Mesothelial cell of epicardium (in vitro differentiated cells): ENCODE measurements around the gene EHBP1L1. TPM values are rescaled to one million over a fixed set of nuclear protein-coding genes. Genes with fewer than 3 reads are reported as not detected.

Experiments used
- DNase-seq, 2 experiments: peaks; one replicate each; pipeline ENCODE4 v3.0.0; 2021; ENCODE audit warnings: low spot score in 2 of 2; ENCODE audit not compliant: unreplicated experiment in 2 of 2
- H3K27ac Mint-ChIP-seq: 2 replicates; pipeline ENCODE4 v1.8.0; 2021; ENCODE audit warnings: mixed read lengths
- H3K27me3 Mint-ChIP-seq: 2 replicates; pipeline ENCODE4 v1.8.0; 2021; ENCODE audit warnings: low read depth, mixed read lengths
- H3K36me3 Mint-ChIP-seq: 2 replicates; pipeline ENCODE4 v1.8.0; 2021; ENCODE audit warnings: mixed read lengths
- H3K4me1 Mint-ChIP-seq: 2 replicates; pipeline ENCODE4 v1.8.0; 2021; ENCODE audit warnings: mixed read lengths
- H3K4me3 Mint-ChIP-seq: 2 replicates; pipeline ENCODE4 v1.8.0; 2021; ENCODE audit warnings: mild to moderate bottlenecking, moderate library complexity, mixed read lengths
- H3K9me3 Mint-ChIP-seq: 2 replicates; pipeline ENCODE4 v1.8.0; 2021; ENCODE audit warnings: mixed read lengths
- CTCF ChIP-seq: fragments of 200-600 bp; sonication (generic); IDR thresholded peaks from one replicate; pipeline ENCODE4 v1.5.0; 2021; ENCODE audit warnings: antibody characterized with exemption; ENCODE audit not compliant: unreplicated experiment
- total RNA-seq: library from RNA; stranded (reverse); gene quantifications from 3 replicates; pipeline ENCODE4 v1.2.1, GENCODE V29; 2021

Gene EHBP1L1
- total RNA-seq, 1 donor from 2014 or later, result 35.2 TPM

- Mint-ChIP-seq H3K4me1 (peaks cover 62% of the 10 kb centered on the region), H3K4me3 (peak overlapping the region; percentile 99), H3K36me3 (no peaks in the 10 kb centered on the region), H3K27me3 (peaks cover 9% of the 10 kb centered on the region), H3K9me3 (no peaks in the 10 kb centered on the region), H3K27ac (peak overlapping the region; percentile 98)
- no peak for TF ChIP-seq CTCF
- DNase-seq, result no peak
Measured at GRCh38 chr11:65571940-65572339, 3.9 kb upstream of the EHBP1L1 start.

- peak within 1 kb of the TSS; percentile 99 for H3K4me3 Mint-ChIP-seq
- H3K9me3 Mint-ChIP-seq, result no peaks in the 10 kb centered on the region
- H3K36me3 Mint-ChIP-seq, result no peaks in the 10 kb centered on the region
- peak within 1 kb of the TSS; percentile 98 for H3K27ac Mint-ChIP-seq
- H3K27me3 Mint-ChIP-seq, result peaks cover 9% of the 10 kb centered on the region
- peak; percentile 69 to 86 for DNase-seq
- TF ChIP-seq CTCF, result no peak
- H3K4me1 Mint-ChIP-seq, result peaks cover 62% of the 10 kb centered on the region
Measured at GRCh38 chr11:65572356-65573051, 3.3 kb upstream of the EHBP1L1 start, which contains the start of gene FAM89B. TSS of gene FAM89B (plus strand) at chr11:65572538. CDS start at chr11:65572670, 132 bp downstream.

- Mint-ChIP-seq H3K4me3 (peak overlapping the region; percentile 74), H3K9me3 (no peaks in the 10 kb centered on the region), H3K4me1 (peaks cover 61% of the 10 kb centered on the region), H3K27ac (peak overlapping the region; percentile 76), H3K27me3 (peaks cover 9% of the 10 kb centered on the region), H3K36me3 (no peaks in the 10 kb centered on the region)
- no peak for DNase-seq
- no peak for TF ChIP-seq CTCF
Measured at GRCh38 chr11:65573391-65574079, 2.3 kb upstream of the EHBP1L1 start.

GRCh38 chr11:65574109-65574810, 1.6 kb upstream of the EHBP1L1 start:
- peak; percentile 98 for TF ChIP-seq CTCF
- Mint-ChIP-seq H3K36me3 (no peaks in the 10 kb centered on the region), H3K27ac (peak overlapping the region; percentile 83), H3K4me1 (peaks cover 55% of the 10 kb centered on the region), H3K27me3 (peaks cover 9% of the 10 kb centered on the region), H3K9me3 (no peaks in the 10 kb centered on the region), H3K4me3 (peak overlapping the region; percentile 74)
- peak; percentile 80 to 86 for DNase-seq

GRCh38 chr11:65574811-65575567, 864 bp upstream of the EHBP1L1 start:
- DNase-seq, result no peak
- H3K4me1 Mint-ChIP-seq, result peaks cover 49% of the 10 kb centered on the region
- H3K36me3 Mint-ChIP-seq, result peaks cover 3% of the 10 kb centered on the region
- no peaks in the 10 kb centered on the region for H3K9me3 Mint-ChIP-seq
- peaks cover 9% of the 10 kb centered on the region for H3K27me3 Mint-ChIP-seq
- peak overlapping the region; percentile 83 for H3K27ac Mint-ChIP-seq
- H3K4me3 Mint-ChIP-seq, result peak overlapping the region; percentile 69
- no peak for TF ChIP-seq CTCF
